HG03432 (cell line): ENCODE data around the gene PRDM12.

Experiments used
- ATAC-seq: cut with Tn5 transposase; IDR thresholded peaks from one replicate; pipeline ENCODE4 v1.9.1; 2021; ENCODE audit warnings: mild to moderate bottlenecking, moderate library complexity; ENCODE audit not compliant: unreplicated experiment

Gene PRDM12

DNA sequence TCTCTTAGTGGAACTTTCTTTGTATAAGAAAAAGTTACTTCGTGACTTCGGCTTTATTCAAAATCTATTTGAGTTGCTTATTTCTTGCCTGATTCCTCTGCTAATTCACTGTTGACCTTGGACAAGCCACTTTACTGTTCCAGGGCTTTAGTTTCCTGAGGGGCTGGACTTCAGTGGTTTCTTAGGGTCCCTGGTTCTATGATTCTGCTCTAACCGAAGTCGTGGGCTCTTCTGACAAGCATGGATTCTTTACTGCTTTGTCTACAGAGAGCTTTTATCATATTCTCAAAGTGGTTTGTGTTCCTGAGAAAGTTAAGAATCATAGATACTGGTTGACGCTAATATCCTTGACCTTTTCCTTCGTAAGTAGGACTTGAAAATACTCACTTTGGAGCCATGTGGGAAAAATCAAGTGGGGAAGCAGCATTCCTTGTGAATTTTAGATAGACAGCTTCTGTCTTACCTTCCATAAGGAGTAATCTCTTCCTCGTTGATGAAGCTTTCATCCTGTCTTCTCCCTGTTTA is 50.3 kb downstream of the PRDM12 start:
- no peak for ATAC-seq

DNA sequence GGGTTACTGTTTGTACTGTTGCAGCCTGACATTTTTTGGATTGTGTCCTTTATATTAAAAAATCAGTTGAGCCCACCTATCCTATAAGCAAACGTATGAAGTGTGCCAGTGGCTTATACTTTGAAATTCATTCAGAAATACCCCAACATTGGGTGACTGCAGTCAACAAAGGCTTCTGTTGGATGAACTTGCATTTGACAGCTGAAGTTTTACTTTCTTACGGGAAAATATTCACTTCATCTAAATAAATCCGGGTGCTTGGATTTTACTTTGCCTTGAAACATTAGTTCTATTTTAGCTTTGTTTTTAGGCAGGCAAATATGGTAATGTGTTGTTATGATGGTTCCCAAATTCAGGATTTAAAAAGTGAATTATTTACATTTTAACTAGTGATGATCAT is 50.9 kb downstream of the PRDM12 start:
- ATAC-seq, result no peak

DNA sequence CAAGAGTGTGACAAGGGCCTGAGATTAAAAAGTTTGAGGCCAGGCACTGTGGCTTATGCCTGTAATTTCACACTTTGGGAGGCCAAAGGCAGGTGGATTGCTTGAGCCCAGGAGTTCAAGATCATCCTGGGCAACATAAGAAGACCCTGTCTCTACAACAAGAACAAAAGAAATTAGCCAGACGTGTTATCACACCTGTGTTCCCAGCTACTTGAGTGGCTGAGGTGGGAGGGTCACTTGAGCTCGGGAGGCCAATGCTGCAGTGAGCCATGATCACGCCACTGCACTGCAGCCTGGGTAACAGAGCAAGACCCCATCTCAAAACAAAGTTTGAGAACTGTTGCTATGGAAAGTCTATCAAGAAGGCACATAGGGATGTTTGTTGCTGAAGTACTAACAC is 54.2 kb downstream of the PRDM12 start:
- ATAC-seq, result no peak

DNA sequence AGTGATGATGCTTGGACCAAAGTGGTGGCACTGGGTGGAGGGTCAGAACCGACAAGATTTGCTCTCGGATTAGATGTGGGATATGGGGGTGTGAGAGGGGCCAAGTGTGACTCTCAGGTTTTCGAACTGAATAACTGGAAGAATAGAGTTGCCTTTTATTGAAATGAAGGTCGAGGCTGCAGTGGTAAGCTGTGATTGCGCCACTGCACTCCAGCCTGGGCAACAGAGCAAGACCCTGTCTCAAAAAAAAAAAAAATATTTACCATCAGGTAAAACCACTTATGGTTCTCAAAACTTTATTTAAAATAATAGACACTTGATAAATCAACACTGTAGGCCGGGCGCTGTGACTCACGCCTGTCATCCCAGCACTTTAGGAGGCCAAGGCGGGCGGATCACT is 56.4 kb downstream of the PRDM12 start:
- ATAC-seq, result no peak

- ATAC-seq, result no peak
Measured at GRCh38 chr9:130728721-130729120, 64.3 kb downstream of the PRDM12 start.

DNA sequence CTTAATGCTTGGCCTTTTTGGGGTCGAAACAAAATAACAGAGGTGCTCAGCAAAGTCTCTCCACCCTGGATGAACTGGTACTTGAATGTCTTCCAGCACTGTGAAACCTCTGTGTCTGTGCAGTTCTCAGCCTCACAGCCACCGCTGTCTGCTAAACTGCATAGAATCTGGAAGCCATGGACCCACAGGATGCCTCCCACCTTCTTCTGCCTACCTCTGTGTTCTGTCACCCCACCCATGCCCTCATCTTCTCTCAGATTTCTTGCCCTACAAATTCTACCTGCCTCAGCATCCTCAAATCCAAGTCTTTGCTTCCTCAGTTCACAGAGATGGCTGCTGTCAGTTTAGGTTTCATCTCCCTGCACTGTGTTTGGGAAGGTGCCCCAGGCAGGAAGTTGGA is 64.8 kb downstream of the PRDM12 start:
- no peak for ATAC-seq

GRCh38 chr9:130731355-130731754 is 67.0 kb downstream of the PRDM12 start:
- no peak for ATAC-seq

DNA sequence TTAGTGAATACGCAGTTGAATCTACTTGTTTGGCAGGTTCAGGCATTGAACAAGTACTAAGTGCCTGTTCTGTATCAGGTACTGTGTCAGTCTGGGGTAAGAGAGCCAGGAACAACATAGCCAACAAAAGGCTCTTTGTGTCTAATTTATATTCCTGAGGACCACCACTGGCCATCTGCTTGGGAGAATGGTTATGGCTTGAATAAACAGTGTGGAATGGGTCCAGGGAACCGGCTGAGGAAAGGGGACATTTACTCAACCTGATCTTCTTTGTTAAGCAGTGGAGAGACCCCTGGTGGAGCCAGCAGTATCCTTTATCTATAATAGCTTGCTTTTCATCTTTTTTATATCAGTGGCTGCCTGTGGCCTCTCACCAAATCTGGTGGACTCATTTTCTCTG is 67.7 kb downstream of the PRDM12 start:
- ATAC-seq, result no peak
